ENCODE measurements around the gene RPL3. TPM values are rescaled to one million over a fixed set of nuclear protein-coding genes. Genes with fewer than 3 reads are reported as not detected.
"Not testable (repeated sequence)": the region's sequence is repeated elsewhere in the genome, so short reads cannot be mapped to it uniquely, and the experiment has no call there.

Gene RPL3
- total RNA-seq, 4 donors from 2014 or later: 2,537 to 3,396 (median 3,080) TPM

DNA sequence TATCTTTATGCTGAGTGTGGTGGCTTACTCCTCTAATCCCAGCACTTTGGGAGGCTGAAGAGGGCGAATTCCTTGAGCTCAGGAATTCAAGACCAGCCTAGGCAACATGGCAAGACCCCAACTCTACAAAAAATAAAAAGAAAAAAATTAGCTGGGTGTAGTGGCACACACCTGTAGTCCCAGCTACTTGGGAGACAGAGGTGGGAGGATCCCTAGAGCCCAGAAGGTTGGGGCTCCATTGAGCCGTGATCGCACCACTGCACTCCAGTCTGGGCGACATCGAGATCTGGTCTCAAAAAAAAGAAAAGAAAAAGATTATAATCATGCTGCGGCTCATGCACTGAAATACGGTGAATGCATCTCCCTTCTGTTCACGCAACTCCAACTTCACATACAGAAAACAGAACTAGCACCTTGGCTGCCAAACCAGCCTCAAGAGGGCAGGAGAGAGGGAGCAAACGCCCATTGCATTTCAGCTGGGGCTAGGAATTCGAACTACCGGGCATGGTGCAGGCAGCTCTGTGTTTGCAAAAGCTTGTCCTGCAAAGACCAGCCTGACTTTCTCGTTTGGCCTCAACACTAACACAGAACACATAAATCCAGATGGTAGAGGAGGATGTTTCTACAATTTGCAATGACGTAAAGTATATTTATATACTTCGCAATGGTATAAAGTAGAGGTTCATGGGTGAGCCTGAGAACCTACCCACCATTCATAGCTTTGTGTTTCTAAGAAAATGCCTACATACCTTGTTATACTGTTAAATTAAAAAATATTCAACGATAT is 24.0 kb upstream of the RPL3 start:
- Histone ChIP-seq H3K36me3 (no peaks in the 10 kb centered on the region), H3K27me3 (no peaks in the 10 kb centered on the region), H3K27ac (no peak overlapping the region), H3K9me3 (no peaks in the 10 kb centered on the region), H3K4me1 (peaks cover 5% of the 10 kb centered on the region), H3K4me3 (no peak overlapping the region)
- DNase-seq (ENCODE audit: low spot score in 2 of 2): no peak
- 34% methylated on average over 13 of the region's 15 CpGs for WGBS
- TF ChIP-seq POLR2AphosphoS5 (IDR thresholded peaks at IDR 0.05): no peak
- TF ChIP-seq, protein P1, sequence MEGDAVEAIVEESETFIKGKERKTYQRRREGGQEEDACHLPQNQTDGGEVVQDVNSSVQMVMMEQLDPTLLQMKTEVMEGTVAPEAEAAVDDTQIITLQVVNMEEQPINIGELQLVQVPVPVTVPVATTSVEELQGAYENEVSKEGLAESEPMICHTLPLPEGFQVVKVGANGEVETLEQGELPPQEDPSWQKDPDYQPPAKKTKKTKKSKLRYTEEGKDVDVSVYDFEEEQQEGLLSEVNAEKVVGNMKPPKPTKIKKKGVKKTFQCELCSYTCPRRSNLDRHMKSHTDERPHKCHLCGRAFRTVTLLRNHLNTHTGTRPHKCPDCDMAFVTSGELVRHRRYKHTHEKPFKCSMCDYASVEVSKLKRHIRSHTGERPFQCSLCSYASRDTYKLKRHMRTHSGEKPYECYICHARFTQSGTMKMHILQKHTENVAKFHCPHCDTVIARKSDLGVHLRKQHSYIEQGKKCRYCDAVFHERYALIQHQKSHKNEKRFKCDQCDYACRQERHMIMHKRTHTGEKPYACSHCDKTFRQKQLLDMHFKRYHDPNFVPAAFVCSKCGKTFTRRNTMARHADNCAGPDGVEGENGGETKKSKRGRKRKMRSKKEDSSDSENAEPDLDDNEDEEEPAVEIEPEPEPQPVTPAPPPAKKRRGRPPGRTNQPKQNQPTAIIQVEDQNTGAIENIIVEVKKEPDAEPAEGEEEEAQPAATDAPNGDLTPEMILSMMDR (IDR thresholded peaks at IDR 0.05): peak; percentile 51 to 83

- no peak for TF ChIP-seq POLR2AphosphoS5 (IDR thresholded peaks at IDR 0.05)
- TF ChIP-seq EP300 (IDR thresholded peaks at IDR 0.05): no peak
- no peak for TF ChIP-seq POLR2A (IDR thresholded peaks at IDR 0.05)
- TF ChIP-seq, protein P1 (IDR thresholded peaks at IDR 0.05): no peak
- H3K36me3 ChIP-seq: no peaks in the 10 kb centered on the region
- DNase-seq (ENCODE audit: low spot score in 2 of 2): no peak
- no peak overlapping the region for H3K4me3 ChIP-seq
- peaks cover 5% of the 10 kb centered on the region for H3K4me1 ChIP-seq
- no peaks in the 10 kb centered on the region for H3K27me3 ChIP-seq
- H3K9me3 ChIP-seq: no peaks in the 10 kb centered on the region
- no peak overlapping the region for H3K27ac ChIP-seq
- WGBS: 87% methylated on average over 3 of the region's 3 CpGs
These were observed 21.8 kb upstream of the RPL3 start for GRCh38 chr22:39341179-39341578.

DNA sequence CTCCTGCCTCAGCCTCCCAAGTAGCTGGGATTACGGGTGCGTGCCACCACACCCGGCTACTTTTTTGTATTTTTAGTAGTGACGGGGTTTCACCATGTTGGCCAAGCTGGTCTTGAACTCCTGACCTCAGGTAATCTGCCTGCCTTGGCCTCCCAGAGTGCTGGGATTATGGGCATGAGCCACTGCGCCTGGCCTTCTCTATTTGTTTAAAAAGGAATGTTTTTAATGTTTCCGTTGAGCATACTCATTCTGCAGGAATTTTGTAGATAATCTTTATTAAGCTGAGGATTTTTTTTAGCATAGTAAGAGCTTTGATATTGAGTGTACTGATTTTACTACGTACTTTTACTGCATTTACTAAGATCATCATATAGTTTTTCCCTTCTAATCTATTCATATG is 20.4 kb upstream of the RPL3 start:
- not testable (repeated sequence) for H3K27ac ChIP-seq; H3K4me1 ChIP-seq; DNase-seq (ENCODE audit: low spot score in 2 of 2); H3K4me3 ChIP-seq; H3K36me3 ChIP-seq; H3K9me3 ChIP-seq; H3K27me3 ChIP-seq
- 91% methylated on average over 7 of the region's 7 CpGs for WGBS

GRCh38 chr22:39336411-39336810 is 17.0 kb upstream of the RPL3 start:
- Histone ChIP-seq H3K4me3 (no peak overlapping the region), H3K4me1 (peaks cover 5% of the 10 kb centered on the region), H3K27me3 (no peaks in the 10 kb centered on the region), H3K36me3 (no peaks in the 10 kb centered on the region), H3K27ac (no peak overlapping the region), H3K9me3 (no peaks in the 10 kb centered on the region)
- DNase-seq (ENCODE audit: low spot score in 2 of 2): no peak
- WGBS: 94% methylated on average over 5 of the region's 5 CpGs
- no peak for TF ChIP-seq POLR2A (IDR thresholded peaks at IDR 0.05)
- no peak for TF ChIP-seq POLR2AphosphoS5 (IDR thresholded peaks at IDR 0.05)
- TF ChIP-seq, protein P1 (IDR thresholded peaks at IDR 0.05): no peak
- TF ChIP-seq EP300 (IDR thresholded peaks at IDR 0.05): no peak

- Histone ChIP-seq H3K4me1 (peaks cover 5% of the 10 kb centered on the region), H3K36me3 (no peaks in the 10 kb centered on the region), H3K27ac (peak overlapping the region; percentile 34), H3K9me3 (no peaks in the 10 kb centered on the region), H3K27me3 (no peaks in the 10 kb centered on the region), H3K4me3 (no peak overlapping the region)
- 49% methylated on average over 5 of the region's 5 CpGs for WGBS
- TF ChIP-seq POLR2AphosphoS5 (IDR thresholded peaks at IDR 0.05): no peak
- no peak for TF ChIP-seq EP300 (IDR thresholded peaks at IDR 0.05)
- no peak for DNase-seq (ENCODE audit: low spot score in 2 of 2)
These were observed 13.1 kb upstream of the RPL3 start for GRCh38 chr22:39332441-39333064.

GRCh38 chr22:39330553-39330952 is 11.1 kb upstream of the RPL3 start:
- H3K27ac ChIP-seq; H3K27me3 ChIP-seq; H3K9me3 ChIP-seq; H3K4me1 ChIP-seq; DNase-seq (ENCODE audit: low spot score in 2 of 2); H3K36me3 ChIP-seq; H3K4me3 ChIP-seq: not testable (repeated sequence)
- WGBS: 100% methylated on average over 1 of the region's 1 CpG
